Measurements from ENCODE around the gene TGFB1I1. TPM values are rescaled to one million over a fixed set of nuclear protein-coding genes. Genes with fewer than 3 reads are reported as not detected.

Gene TGFB1I1
- total RNA-seq, 120 experiments from 2014 or later = 1.7 to 19.5 (median 4.9) TPM

Other genes starting within 250 kb of the TGFB1I1 start
- gene ITGAM, start 212.2 kb upstream of the TGFB1I1 start, total RNA-seq = 10 to 100 TPM in 24 of 120 experiments, 1 to 10 TPM in 96; 1.0 to 22.4 (median 7.4) TPM
- 10 to 100 TPM in 68 of 120 experiments, 1 to 10 TPM in 52; 2.0 to 27.4 (median 10.6) TPM for gene ITGAX, start 117.0 kb upstream of the TGFB1I1 start, total RNA-seq
- under 1 TPM in 13 of 120 experiments, not detected in 107; 0.10 to 0.74 (median 0.17) TPM for gene ITGAD, start 78.8 kb upstream of the TGFB1I1 start, total RNA-seq
- 1 to 10 TPM in 10 of 120 experiments, not detected in 110; 1.2 to 2.2 (median 1.5) TPM for gene COX6A2, start 43.8 kb upstream of the TGFB1I1 start, total RNA-seq
- 1 to 10 TPM; 1.2 to 5.3 (median 2.9) TPM for gene ZNF843, start 29.4 kb upstream of the TGFB1I1 start, total RNA-seq
- 10 to 100 TPM; 10.4 to 21.8 (median 15.2) TPM for gene ARMC5, start 12.7 kb upstream of the TGFB1I1 start, total RNA-seq
- gene SLC5A2, start 11.0 kb downstream of the TGFB1I1 start, total RNA-seq = 1 to 10 TPM in 5 of 120 experiments, under 1 TPM in 48, not detected in 67; 0.17 to 1.8 (median 0.48) TPM
- gene RUSF1, start 36.2 kb downstream of the TGFB1I1 start, total RNA-seq = 10 to 100 TPM; 29.1 to 91.6 (median 63.9) TPM
- 1 to 10 TPM in 6 of 120 experiments, under 1 TPM in 1, not detected in 113; 1.00 to 4.3 (median 1.5) TPM for gene AHSP, start 55.7 kb downstream of the TGFB1I1 start, total RNA-seq

All from dorsolateral prefrontal cortex (tissue), 118 donors.